IPS-18a (cell line): ENCODE results near the gene MUCL3.
"Not testable (repeated sequence)": the region's sequence is repeated elsewhere in the genome, so short reads cannot be mapped to it uniquely, and the experiment has no call there.

Source experiments
- H3K27ac ChIP-seq: one replicate; pipeline ENCODE4 v1.5.1; 2013; ENCODE audit warnings: low read length
- H3K27me3 ChIP-seq: one replicate; pipeline ENCODE4 v1.6.1; 2013; ENCODE audit warnings: mild to moderate bottlenecking, low read length; ENCODE audit not compliant: control insufficient read depth, insufficient read depth
- H3K36me3 ChIP-seq: one replicate; pipeline ENCODE4 v1.6.1; 2013; ENCODE audit warnings: low read depth, low read length; ENCODE audit not compliant: control insufficient read depth
- H3K4me1 ChIP-seq: one replicate; pipeline ENCODE4 v1.6.1; 2013; ENCODE audit warnings: low read depth, low read length; ENCODE audit not compliant: control insufficient read depth
- H3K4me3 ChIP-seq: one replicate; pipeline ENCODE4 v1.5.1; 2013; ENCODE audit warnings: low read length
- H3K9ac ChIP-seq: one replicate; pipeline ENCODE4 v1.6.1; 2013; ENCODE audit warnings: mild to moderate bottlenecking, low read length, moderate library complexity
- H3K9me3 ChIP-seq: one replicate; pipeline ENCODE4 v1.6.1; 2013; ENCODE audit warnings: low read depth, low read length; ENCODE audit not compliant: control insufficient read depth

MUCL3 gene

DNA sequence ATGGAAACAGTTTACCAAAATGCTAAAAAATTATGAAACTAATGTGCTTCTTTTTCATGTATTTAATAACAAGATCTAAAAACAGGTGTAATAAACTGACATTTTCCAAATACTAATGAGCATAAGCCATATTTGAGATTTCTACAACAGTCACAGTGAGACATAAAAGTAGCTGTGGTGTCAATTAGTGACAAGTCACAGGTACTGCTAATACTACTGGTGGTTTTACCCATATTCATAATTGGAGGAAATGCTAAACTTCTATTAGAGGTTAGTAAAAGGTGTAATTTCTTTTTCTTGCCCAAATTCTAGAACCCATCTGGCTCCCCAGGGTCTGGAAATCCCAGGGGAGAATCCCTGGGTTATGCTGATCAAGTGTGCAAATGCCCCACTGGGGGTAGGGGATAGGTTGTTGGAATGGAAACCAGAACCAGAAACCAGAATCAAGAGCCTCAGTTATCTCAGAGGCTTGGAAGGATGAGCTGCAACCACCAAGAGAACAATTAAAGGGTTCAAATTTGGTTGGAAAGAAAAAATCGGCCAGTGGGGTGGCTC, 39.8 kb upstream of the MUCL3 start:
- Histone ChIP-seq H3K9me3 (no peaks in the 10 kb centered on the region), H3K36me3 (peaks cover 39% of the 10 kb centered on the region), H3K4me1 (peaks cover 1% of the 10 kb centered on the region), H3K27ac (no peak overlapping the region), H3K27me3 (no peaks in the 10 kb centered on the region), H3K4me3 (no peak overlapping the region), H3K9ac (no peak overlapping the region)

DNA sequence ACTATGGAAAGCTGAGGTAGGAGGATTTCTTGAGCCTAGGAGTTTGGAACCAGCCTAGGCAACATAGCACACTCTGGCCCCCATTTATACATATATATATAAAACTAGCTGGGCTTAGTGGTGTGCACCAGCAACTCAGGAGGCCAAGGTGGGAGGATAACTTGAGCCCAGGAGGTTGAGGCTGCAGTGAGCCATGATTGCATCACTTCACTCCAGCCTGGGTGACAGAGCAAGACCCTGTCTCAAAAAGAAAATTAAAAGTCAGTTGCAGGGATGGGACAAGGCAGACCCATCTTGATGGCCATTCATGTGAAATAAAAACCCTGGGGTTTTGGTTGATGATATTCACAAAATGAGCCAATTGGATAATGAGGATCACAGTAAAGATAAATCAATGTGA, 39.3 kb upstream of the MUCL3 start:
- no peak overlapping the region for H3K4me3 ChIP-seq
- H3K27ac ChIP-seq, result no peak overlapping the region
- H3K9me3 ChIP-seq, result no peaks in the 10 kb centered on the region
- no peaks in the 10 kb centered on the region for H3K27me3 ChIP-seq
- peaks cover 6% of the 10 kb centered on the region for H3K4me1 ChIP-seq
- H3K36me3 ChIP-seq, result peaks cover 34% of the 10 kb centered on the region
- H3K9ac ChIP-seq, result no peak overlapping the region

DNA sequence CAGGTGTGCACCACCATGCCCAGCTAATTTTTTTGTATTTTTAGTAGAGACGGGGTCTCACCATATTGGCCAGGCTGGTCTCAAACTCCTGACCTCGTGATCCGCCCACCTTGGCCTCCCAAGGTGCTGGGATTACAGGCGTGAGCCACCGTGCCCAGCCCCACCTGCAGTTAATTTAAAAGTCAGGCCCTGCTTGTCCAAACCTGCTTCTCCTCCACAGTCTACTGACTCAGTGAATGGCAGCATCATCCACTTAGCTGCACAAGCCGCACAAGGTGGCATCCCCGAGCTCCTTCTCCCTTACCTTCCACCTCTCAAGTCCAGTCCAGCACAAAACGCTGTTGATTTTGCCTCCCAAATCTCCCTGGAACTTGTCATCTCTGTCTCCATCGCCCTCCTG, 38.6 kb upstream of the MUCL3 start:
- H3K9ac ChIP-seq, H3K27ac ChIP-seq: not testable (repeated sequence)
- peaks cover 29% of the 10 kb centered on the region for H3K36me3 ChIP-seq

DNA sequence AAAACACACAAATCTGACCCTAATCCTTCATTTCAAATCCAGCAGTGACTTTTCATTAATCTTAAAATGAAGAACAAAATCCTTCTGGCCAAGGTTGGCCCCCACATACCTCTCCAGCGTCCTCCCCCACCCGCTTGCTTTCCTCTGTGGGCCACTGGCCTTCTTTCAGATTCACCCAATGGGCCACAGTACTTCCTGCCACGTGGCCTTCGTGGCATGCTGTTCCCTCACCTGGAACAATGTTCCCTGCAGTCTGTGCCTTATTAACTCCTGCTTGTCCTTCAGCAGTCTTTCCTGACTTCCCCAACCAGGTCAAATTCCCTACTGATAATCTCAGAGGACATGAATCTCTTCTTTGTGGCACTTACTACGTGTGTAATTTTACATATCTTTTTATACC, 38.1 kb upstream of the MUCL3 start:
- Histone ChIP-seq H3K36me3 (peaks cover 24% of the 10 kb centered on the region), H3K9ac (no peak overlapping the region), H3K4me1 (peaks cover 6% of the 10 kb centered on the region), H3K4me3 (no peak overlapping the region), H3K9me3 (no peaks in the 10 kb centered on the region), H3K27me3 (no peaks in the 10 kb centered on the region), H3K27ac (no peak overlapping the region)

More for the DNA sequence above, 38.6 kb upstream of the MUCL3 start:
- not testable (repeated sequence) for H3K4me3 ChIP-seq, H3K4me1 ChIP-seq, H3K9me3 ChIP-seq, H3K27me3 ChIP-seq

DNA sequence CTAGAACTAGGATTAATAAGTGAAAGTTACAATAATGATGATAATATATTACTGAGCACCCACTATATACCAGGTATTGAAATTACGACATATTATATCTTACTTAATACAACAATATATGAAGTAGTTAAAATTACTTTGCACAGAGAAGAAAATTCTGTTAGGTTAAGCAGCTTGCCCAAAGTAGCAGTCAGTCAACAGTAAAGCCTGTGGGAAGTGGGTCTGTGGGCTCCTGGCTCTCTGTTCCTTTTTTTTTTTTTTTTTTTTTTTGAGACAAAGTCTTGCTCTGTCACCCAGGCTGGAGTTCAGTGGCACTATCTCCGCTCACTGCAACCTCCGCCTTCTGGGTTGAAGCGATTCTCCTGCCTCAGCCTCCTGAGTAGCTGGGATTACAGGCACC, 37.5 kb upstream of the MUCL3 start:
- Histone ChIP-seq H3K9me3 (no peaks in the 10 kb centered on the region), H3K9ac (no peak overlapping the region), H3K4me1 (peaks cover 6% of the 10 kb centered on the region), H3K27me3 (no peaks in the 10 kb centered on the region), H3K36me3 (peaks cover 19% of the 10 kb centered on the region), H3K27ac (no peak overlapping the region), H3K4me3 (no peak overlapping the region)

DNA sequence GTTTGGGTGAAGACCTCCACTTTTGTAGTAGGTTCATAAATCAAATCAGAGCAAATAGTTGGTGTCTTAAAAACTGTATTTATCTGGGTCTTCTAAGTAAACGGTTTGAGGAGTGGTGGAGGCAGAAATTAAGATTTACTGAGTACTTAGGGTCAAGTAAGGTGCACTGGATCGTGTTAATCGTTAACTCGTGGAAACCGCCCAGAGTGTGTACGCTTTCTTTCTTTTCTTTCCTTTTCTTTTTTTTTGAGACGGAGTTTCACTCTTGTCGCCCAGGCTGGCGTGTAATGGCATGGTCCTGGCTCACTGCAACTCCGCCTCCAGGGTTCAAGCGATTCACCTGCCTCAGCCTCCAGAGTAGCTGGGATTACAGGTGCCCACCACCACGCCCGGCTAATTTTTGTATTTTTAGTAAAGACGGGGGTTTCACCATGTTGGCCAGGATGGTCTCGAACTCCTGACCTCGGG, 33.4 kb upstream of the MUCL3 start:
- not testable (repeated sequence) for H3K27me3 ChIP-seq, H3K9me3 ChIP-seq, H3K4me1 ChIP-seq, H3K27ac ChIP-seq
- Histone ChIP-seq H3K36me3 (peaks cover 28% of the 10 kb centered on the region), H3K9ac (peak overlapping the region; percentile 39), H3K4me3 (peak overlapping the region; percentile 93)

DNA sequence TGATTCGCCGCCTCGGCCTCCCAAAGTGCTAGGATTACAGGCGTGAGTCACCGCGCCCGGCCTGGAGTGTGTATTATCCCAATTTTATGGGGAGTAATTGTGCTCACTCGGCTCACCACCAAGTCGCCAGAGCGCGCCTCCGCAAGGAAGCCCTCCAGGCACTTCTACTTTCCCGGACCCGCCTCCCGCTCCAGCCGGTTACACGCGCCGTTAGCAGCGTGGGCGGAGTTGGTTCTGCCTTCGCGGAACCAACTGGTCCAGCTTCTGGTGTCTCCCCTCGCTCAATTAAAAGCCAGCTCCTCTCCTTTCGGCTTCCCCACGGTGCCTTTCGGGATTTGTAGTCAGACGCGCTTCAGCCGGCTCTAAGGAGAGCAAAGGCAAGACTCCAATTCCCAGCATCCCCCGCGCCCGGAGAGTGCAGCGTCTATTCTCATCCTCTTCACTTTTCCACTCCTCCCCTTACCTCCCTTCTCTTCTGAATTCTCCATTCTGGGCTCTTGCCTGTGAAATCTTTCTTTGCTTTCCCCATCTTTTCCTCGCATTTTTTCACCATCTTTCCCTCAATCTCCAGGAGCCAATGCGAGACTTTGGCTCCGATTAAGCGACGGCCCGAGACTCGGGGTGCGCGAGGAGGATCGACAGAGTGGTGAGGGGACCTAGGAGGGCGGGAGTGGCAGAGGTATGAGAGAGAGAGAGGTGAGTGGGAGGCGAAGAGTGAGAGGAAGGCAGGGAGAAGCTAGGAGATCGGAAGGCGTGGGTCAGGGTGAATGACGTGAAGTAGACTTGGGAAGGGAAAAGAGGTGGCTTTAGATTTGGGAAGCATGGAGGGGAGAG, 32.8 kb upstream of the MUCL3 start, which contains the start of gene GTF2H4:
Gene GTF2H4, plus strand, starts transcription at position 450 of the 834 bp plus-strand sequence.
- no peaks in the 10 kb centered on the region for H3K27me3 ChIP-seq
- H3K9ac ChIP-seq, result peak within 1 kb of the TSS; percentile 75
- H3K4me3 ChIP-seq, result peak within 1 kb of the TSS; percentile 93
- no peaks in the 10 kb centered on the region for H3K9me3 ChIP-seq
- H3K27ac ChIP-seq, result peak within 1 kb of the TSS; percentile 45
- H3K4me1 ChIP-seq, result peaks cover 6% of the 10 kb centered on the region
- H3K36me3 ChIP-seq, result peaks cover 31% of the 10 kb centered on the region

DNA sequence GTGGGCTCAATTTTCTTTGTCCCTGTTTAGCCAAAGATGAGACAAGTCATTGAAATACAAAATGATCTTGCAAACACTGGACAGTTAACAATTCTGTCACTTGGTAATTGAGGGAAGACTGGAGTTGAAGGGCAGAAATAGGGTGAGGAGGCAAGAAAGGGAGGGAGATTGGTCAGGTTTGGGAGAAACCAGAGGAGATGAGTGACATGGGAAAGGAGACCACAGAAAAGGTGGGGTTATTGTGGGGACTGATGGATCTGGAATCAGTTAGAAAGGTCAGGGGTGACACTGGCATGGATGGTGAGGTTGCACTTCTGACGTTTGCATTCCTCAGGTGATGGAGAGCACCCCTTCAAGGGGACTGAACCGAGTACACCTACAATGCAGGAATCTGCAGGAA, 32.1 kb upstream of the MUCL3 start:
- Histone ChIP-seq H3K9ac (peak overlapping the region; percentile 75), H3K4me3 (peak overlapping the region; percentile 93), H3K9me3 (no peaks in the 10 kb centered on the region), H3K27ac (no peak overlapping the region), H3K4me1 (peaks cover 6% of the 10 kb centered on the region), H3K27me3 (no peaks in the 10 kb centered on the region), H3K36me3 (peaks cover 31% of the 10 kb centered on the region)

DNA sequence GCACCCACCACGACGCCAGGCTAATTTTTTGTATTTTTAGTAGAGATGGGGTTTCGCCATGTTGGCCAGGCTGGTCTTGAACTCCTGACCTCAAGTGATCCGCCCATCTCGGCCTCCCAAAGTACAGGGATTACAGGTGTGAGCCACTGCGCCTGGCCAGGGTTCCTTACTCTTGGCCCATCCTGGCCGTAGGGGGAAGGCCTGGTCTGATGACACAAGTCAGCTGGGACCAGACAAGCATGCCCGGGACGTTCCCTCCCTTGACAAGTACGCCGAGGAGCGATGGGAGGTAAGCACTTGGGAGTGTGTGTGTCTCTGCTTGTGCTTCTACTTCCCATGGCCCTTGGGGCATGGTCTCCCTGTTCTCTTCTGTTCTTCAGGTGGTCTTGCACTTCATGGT, 30.3 kb upstream of the MUCL3 start:
- not testable (repeated sequence) for H3K9ac ChIP-seq, H3K4me3 ChIP-seq, H3K27me3 ChIP-seq, H3K9me3 ChIP-seq, H3K27ac ChIP-seq
- Histone ChIP-seq H3K36me3 (peaks cover 31% of the 10 kb centered on the region), H3K4me1 (peaks cover 11% of the 10 kb centered on the region)

DNA sequence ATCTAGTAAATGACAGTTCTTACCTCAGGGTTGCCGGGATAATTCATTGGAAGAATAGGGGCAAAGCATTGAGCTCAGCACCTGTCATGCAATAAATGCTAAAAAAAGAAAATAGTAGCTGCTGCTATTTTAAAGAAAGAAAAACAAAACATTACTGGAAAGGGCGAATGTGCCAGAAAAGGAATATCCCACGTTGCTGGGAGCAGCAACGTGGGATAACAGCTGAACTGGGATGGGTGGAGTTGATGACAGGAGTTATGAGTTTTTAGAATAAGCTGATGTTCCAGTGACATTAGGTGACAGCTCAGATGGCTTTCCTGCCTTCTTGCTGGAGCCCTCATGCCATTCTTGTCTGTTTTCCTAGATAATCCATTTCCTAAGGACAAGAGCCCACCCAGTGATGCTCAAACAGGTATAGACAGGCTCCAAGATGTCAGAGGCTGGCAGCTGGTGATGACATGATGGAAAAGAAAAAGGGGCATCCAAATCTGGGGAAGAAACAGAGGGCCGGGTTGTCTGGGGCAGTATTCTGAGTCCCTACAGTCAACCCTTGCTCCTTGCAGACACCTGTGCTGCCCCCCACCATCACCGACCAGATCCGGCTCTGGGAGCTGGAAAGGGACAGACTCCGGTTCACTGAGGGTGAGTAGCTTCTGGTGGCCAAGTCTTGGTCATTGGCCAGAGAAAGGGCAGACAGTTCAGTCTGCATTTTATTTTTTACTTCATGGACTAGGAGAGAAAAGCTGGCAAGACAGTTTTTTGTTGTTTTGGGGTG, 27.8 kb upstream of the MUCL3 start:
- H3K27ac ChIP-seq, result no peak overlapping the region
- H3K9ac ChIP-seq, result no peak overlapping the region
- H3K4me1 ChIP-seq, result peaks cover 6% of the 10 kb centered on the region
- H3K4me3 ChIP-seq, result peak overlapping the region; percentile 81
- H3K36me3 ChIP-seq, result peaks cover 48% of the 10 kb centered on the region
- H3K9me3 ChIP-seq, result no peaks in the 10 kb centered on the region
- no peaks in the 10 kb centered on the region for H3K27me3 ChIP-seq

DNA sequence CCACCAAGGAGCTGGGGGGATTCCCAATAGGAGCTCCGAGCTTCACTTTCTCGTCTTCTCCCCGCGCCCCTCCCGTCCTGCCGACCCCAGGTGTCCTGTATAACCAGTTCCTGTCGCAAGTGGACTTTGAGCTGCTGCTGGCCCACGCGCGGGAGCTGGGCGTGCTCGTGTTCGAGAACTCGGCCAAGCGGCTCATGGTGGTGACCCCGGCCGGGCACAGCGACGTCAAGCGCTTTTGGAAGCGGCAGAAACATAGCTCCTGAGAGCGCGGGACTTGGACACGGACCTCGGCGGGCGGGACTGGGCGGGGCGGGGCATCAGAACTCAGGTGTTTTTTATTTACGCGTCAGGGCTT, 27.1 kb upstream of the MUCL3 start:
- peak overlapping the region; percentile 81 for H3K4me3 ChIP-seq
- H3K27ac ChIP-seq, result no peak overlapping the region
- peaks cover 51% of the 10 kb centered on the region for H3K36me3 ChIP-seq
- H3K27me3 ChIP-seq, result no peaks in the 10 kb centered on the region
- no peaks in the 10 kb centered on the region for H3K9me3 ChIP-seq
- peaks cover 6% of the 10 kb centered on the region for H3K4me1 ChIP-seq
- H3K9ac ChIP-seq, result no peak overlapping the region
